Stimulated activated CD4-positive, alpha-beta T cell treated with anti-CD3 and anti-CD28 coated beads, Interleukin-12 subunit alpha, Interleukin-12 subunit beta, amount 100 ng/mL, for 24 hours (primary cell): ENCODE data around the gene CMTM2.
"Not testable (repeated sequence)": the region's sequence is repeated elsewhere in the genome, so short reads cannot be mapped to it uniquely, and the experiment has no call there.

Experiments used
- DNase-seq, 2 experiments: peaks; one replicate each; pipeline ENCODE4 v3.0.0-alpha.2; 2020; ENCODE audit warnings: low read depth in 2 of 2

The CMTM2 gene

DNA sequence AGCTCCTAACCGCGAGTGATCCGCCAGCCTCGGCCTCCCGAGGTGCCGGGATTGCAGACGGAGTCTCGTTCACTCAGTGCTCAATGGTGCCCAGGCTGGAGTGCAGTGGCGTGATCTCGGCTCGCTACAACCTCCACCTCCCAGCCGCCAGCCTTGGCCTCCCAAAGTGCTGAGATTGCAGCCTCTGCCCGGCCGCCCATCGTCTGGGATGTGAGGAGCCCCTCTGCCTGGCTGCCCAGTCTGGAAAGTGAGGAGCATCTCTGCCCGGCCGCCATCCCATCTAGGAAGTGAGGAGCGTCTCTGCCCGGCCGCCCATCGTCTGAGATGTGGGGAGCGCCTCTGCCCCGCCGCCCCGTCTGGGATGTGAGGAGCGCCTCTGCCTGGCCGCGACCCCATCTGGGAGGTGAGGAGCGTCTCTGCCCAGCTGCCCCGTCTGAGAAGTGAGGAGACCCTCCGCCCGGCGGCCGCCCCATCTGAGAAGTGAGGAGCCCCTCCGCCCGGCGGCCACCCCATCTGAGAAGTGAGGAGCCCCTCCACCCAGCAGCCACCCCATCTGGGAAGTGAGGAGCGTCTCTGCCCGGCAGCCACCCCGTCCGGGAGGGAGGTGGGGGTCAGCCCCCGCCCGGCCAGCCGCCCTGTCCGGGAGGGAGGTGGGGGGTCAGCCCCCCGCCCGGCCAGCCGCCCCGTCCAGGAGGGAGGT, 51.4 kb downstream of the CMTM2 start:
- DNase-seq, result not testable (repeated sequence)

DNA sequence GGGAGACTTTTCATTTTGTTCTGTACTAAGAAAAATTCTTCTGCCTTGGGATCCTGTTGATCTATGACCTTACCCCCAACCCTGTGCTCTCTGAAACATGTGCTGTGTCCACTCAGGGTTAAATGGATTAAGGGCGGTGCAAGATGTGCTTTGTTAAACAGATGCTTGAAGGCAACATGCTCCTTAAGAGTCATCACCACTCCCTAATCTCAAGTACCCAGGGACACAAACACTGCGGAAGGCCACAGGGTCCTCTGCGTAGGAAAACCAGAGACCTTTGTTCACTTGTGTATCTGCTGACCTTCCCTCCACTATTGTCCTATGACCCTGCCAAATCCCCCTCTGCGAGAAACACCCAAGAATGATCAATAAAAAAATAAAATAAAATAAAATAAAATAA, 52.3 kb downstream of the CMTM2 start:
- not testable (repeated sequence) for DNase-seq

DNA sequence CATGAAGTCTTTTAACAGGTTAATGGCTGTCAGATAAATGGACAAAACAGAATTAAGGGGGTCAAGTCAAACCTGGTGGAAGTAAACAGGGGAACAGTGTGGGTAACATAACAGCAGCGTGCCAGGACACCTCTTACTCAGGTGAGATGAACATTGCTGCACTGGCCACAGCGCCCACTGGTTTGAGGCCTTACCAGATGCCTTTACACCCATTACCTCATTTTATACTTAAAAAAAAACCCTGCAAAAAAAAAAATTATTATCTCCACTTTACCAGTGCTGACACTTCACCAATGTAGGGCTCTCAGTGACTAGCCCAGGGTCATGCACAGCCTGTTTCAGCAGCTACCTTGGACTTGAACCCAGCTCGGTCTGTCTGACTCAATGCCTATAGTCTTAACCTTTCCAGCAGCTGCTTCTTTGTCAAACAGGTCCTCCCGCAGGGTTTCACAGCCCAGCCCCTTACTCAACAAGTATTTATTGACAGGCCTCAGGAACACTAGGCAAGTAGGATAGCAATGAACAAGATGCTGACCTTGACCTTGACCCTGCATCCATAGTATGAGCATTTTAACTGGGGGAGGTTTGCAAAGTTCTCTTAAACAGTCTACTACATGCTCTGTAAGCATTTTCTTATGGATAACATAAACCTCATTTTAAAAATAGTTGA, 55.4 kb downstream of the CMTM2 start:
- no peak for DNase-seq

DNA sequence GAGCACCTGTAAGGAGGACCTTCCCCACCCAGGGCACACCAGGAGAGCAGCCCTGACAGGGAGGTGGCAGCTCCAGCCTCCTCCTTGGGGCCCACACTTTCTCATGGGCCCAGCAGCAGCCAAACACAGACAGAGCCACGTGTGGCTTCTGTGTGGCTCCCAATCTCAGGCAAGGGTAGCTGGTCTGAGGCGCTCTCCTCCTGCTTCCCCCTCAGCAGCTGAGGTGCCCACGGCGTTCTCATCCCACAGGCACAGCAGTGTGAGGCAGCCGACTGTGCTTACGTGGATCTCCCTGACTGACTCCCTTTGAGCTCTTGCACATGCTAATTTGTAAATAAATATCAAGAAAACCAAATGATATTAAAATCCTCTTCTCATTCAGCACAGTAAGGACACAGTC, 56.1 kb downstream of the CMTM2 start:
- no peak for DNase-seq

DNA sequence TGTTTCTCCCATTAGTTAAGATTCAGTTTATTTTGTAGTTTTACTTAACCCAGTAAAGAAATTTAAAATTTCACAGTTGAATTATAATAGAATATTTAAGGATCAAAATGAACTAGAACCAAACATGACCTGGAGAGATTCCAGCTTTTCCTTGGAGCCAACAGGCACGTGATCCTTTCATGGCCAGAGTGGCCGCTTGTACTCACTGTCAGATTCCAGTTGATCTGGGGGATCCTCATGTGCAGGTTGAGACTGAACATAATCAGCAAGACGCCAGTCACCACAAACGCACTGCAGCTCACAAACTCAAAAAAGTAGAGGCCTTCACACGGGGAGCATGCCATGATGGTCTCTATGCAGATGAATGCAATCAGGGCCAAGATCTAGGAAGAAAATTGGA, 56.9 kb downstream of the CMTM2 start:
- DNase-seq, result no peak

DNA sequence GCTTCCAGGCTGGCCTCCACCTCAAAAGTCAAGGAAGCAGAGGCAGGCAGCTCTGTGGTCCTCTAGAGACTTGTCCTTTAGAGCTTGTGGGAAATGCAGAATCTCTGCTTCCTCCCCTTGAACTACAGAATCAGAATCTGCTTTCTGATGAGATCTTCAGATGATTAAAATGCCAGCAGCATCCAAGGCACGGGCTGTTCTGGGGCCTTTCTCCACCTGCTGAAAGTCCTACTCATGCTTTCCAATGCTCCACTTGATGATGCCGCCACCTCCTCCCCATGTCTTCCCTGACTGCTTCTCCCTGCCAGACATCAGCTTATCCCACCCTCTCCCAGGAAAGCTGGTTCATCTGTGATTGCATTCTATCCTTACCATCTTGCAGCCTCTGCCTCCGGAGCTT, 58.5 kb downstream of the CMTM2 start:
- no peak for DNase-seq
